DND-41 (cell line): Measurements from ENCODE around the gene UPK1A.

ENCODE experiments used
- ATAC-seq: fragments of 200-7000 bp; cut with Tn5 transposase; 3 replicates; pipeline ENCODE4 v1.9.1; 2021; ENCODE audit warnings: low read depth; ENCODE audit not compliant: insufficient read depth
- DNase-seq: peaks from one replicate; pipeline ENCODE4 v3.0.0-alpha.2; 2020
- H2AFZ ChIP-seq: 2 replicates; pipeline ENCODE4 v1.6.0; 2012; ENCODE audit warnings: low read depth, low read length
- H3K27ac ChIP-seq: 2 replicates; pipeline ENCODE4 v1.5.1; 2012; ENCODE audit warnings: low read length, inconsistent platforms
- H3K27me3 ChIP-seq: fragments of 200-600 bp; sonication (generic); 2 replicates; pipeline ENCODE4 v1.6.0; 2012; ENCODE audit warnings: low read length, mild to moderate bottlenecking, inconsistent platforms; ENCODE audit not compliant: insufficient read depth, poor library complexity
- H3K36me3 ChIP-seq: 2 replicates; pipeline ENCODE4 v1.5.1; 2012; ENCODE audit warnings: low read length, inconsistent platforms; ENCODE audit not compliant: insufficient read depth
- H3K4me1 ChIP-seq: 2 replicates; pipeline ENCODE4 v1.5.1; 2012; ENCODE audit warnings: mild to moderate bottlenecking, low read length; ENCODE audit not compliant: insufficient read depth
- H3K4me2 ChIP-seq: 2 replicates; pipeline ENCODE4 v1.6.0; 2012; ENCODE audit warnings: mild to moderate bottlenecking, moderate library complexity, low read length, inconsistent platforms; ENCODE audit not compliant: insufficient read depth
- H3K4me3 ChIP-seq, 2 experiments: fragments of 200-600 bp in 1 of 2; shearing (Covaris generic) in 1 of 2; 2 replicates each; pipeline ENCODE4 v1.5.1; 2012 to 2016; ENCODE audit warnings: inconsistent platforms in 2 of 2, low read length in 2 of 2, mild to moderate bottlenecking in 2 of 2, low read depth in 1 of 2, moderate library complexity in 1 of 2
- H3K79me2 ChIP-seq: 2 replicates; pipeline ENCODE4 v1.6.0; 2012; ENCODE audit warnings: low read length, inconsistent platforms; ENCODE audit not compliant: insufficient read depth
- H3K9ac ChIP-seq: 2 replicates; pipeline ENCODE4 v1.6.0; 2012; ENCODE audit warnings: low read depth, mild to moderate bottlenecking, inconsistent platforms, low read length, moderate library complexity
- H3K9me3 ChIP-seq: 2 replicates; pipeline ENCODE4 v1.5.1; 2012; ENCODE audit warnings: low read length, moderate library complexity, mild to moderate bottlenecking, inconsistent platforms; ENCODE audit not compliant: insufficient read depth, severe bottlenecking
- H4K20me1 ChIP-seq: 2 replicates; pipeline ENCODE4 v1.6.0; 2012; ENCODE audit warnings: low read length; ENCODE audit not compliant: insufficient read depth
- CTCF ChIP-seq: IDR thresholded peaks from 2 replicates; pipeline ENCODE4 v1.5.1; 2012; ENCODE audit warnings: borderline replicate concordance, low read length, moderate library complexity, mild to moderate bottlenecking; ENCODE audit not compliant: poor library complexity, severe bottlenecking; ENCODE audit errors: extremely low read depth
- EZH2 ChIP-seq: IDR thresholded peaks from 3 replicates; pipeline ENCODE4 v1.6.1; 2012; ENCODE audit warnings: borderline replicate concordance, low read depth, mild to moderate bottlenecking, moderate library complexity, low read length, inconsistent platforms; ENCODE audit not compliant: severe bottlenecking

UPK1A gene

DNA sequence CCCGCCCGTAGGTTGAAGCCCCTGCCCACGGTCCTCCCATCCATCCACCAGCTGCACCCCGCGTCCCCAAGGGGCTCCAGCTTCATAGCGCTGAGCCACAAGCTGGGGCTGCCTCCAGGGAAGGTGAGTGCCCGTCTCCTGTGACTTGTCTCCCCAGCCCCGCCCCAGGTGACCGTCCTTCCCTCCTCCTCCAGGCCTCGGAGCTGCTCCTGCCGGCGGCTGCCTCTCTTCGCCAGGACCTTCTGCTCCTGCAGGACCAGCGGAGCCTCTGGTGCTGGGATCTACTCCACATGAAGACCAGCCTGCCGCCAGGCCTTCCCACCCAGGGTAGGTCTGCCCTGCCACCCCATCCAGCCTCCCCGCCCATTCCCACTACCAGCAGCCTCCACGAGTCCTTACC lies 46.3 kb upstream of the UPK1A start:
- H4K20me1 ChIP-seq: no peaks in the 10 kb centered on the region
- H3K9ac ChIP-seq: no peak overlapping the region
- ATAC-seq (no peak), DNase-seq (no peak)
- no peaks in the 10 kb centered on the region for H3K4me1 ChIP-seq
- TF ChIP-seq EZH2: no peak
- no peak for TF ChIP-seq CTCF
- peaks cover 43% of the 10 kb centered on the region for H3K36me3 ChIP-seq
- H2AFZ ChIP-seq: no peak overlapping the region
- H3K9me3 ChIP-seq: no peaks in the 10 kb centered on the region
- no peaks in the 10 kb centered on the region for H3K79me2 ChIP-seq
- no peak overlapping the region for H3K4me3 ChIP-seq
- no peaks in the 10 kb centered on the region for H3K27me3 ChIP-seq
- H3K27ac ChIP-seq: no peak overlapping the region
- no peak overlapping the region for H3K4me2 ChIP-seq

DNA sequence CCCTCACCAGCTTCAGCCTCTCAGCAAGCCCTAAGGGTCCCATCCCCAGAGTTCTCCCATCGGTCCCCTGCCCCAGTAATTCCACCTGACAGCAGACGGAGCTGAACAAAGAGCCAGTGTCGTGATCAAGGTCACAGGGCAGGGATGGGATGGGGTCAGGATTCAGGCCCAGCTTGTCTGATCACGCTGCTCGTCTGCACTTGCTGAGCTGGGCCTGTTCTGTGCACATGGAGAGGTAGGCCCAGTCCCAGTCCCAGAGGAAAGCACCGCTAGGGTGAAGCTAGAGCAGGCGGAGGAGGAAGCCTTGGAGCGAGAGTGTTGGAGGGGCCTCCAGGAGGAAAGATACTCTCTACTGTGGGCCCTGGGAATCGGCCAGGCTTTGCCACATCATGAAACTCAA lies 44.6 kb upstream of the UPK1A start:
- DNase-seq: no peak
- TF ChIP-seq CTCF (no peak), EZH2 (no peak)
- Histone ChIP-seq H3K79me2 (no peaks in the 10 kb centered on the region), H3K9ac (no peak overlapping the region), H3K4me2 (no peak overlapping the region), H3K27ac (no peak overlapping the region), H2AFZ (no peak overlapping the region), H3K9me3 (no peaks in the 10 kb centered on the region), H3K27me3 (no peaks in the 10 kb centered on the region), H3K36me3 (peaks cover 32% of the 10 kb centered on the region), H4K20me1 (no peaks in the 10 kb centered on the region), H3K4me3 (no peak overlapping the region), H3K4me1 (no peaks in the 10 kb centered on the region)
- ATAC-seq: no peak

DNA sequence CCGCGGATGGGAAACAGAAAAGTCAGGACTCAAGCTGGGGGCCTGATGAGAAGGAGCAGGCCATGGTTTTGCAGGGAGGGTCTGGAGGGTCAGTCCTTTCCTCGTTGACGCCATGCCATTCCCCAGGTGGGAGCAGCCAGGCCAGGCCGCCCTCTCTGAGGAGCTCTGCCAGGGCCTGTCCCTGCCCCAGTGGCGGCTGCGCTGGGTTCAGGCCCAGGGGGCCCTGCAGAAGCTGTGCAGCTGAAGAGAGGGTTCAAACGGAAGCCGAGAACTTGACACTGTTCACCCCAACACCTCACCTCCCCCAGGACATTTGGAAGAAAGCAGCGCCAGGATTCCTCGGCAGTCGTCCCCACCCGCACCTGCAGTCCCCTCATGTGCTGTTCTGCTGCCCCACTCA lies 43.6 kb upstream of the UPK1A start:
- H3K4me1 ChIP-seq: peaks cover 3% of the 10 kb centered on the region
- H2AFZ ChIP-seq: no peak overlapping the region
- DNase-seq (no peak), ATAC-seq (no peak)
- H3K9me3 ChIP-seq: no peaks in the 10 kb centered on the region
- no peaks in the 10 kb centered on the region for H4K20me1 ChIP-seq
- H3K27ac ChIP-seq: no peak overlapping the region
- H3K9ac ChIP-seq: no peak overlapping the region
- H3K36me3 ChIP-seq: peaks cover 23% of the 10 kb centered on the region
- no peak for TF ChIP-seq CTCF
- no peak for TF ChIP-seq EZH2
- no peaks in the 10 kb centered on the region for H3K27me3 ChIP-seq
- H3K4me3 ChIP-seq: no peak overlapping the region
- H3K4me2 ChIP-seq: no peak overlapping the region
- H3K79me2 ChIP-seq: no peaks in the 10 kb centered on the region

- no peaks in the 10 kb centered on the region for H3K27me3 ChIP-seq
- no peak overlapping the region for H3K9ac ChIP-seq
- TF ChIP-seq CTCF (no peak), EZH2 (no peak)
- H3K4me1 ChIP-seq: peaks cover 9% of the 10 kb centered on the region
- H3K9me3 ChIP-seq: no peaks in the 10 kb centered on the region
- H3K36me3 ChIP-seq: peaks cover 16% of the 10 kb centered on the region
- no peak overlapping the region for H3K4me2 ChIP-seq
- H3K4me3 ChIP-seq: no peak overlapping the region
- ATAC-seq: no peak
- no peaks in the 10 kb centered on the region for H4K20me1 ChIP-seq
- DNase-seq: no peak
- no peaks in the 10 kb centered on the region for H3K79me2 ChIP-seq
- H2AFZ ChIP-seq: no peak overlapping the region
- no peak overlapping the region for H3K27ac ChIP-seq
These were observed 42.8 kb upstream of the UPK1A start for GRCh38 chr19:35623327-35624010.
